NOMO-1 treated with dmso at 0.1 percent for 144 hours (cell line): ENCODE results near the gene TNN.

Experiments used
- DNase-seq: peaks from one replicate; lab custom pipeline; 2025; ENCODE audit not compliant: unreplicated experiment; lab: John Stamatoyannopoulos, UW

The TNN gene

DNA sequence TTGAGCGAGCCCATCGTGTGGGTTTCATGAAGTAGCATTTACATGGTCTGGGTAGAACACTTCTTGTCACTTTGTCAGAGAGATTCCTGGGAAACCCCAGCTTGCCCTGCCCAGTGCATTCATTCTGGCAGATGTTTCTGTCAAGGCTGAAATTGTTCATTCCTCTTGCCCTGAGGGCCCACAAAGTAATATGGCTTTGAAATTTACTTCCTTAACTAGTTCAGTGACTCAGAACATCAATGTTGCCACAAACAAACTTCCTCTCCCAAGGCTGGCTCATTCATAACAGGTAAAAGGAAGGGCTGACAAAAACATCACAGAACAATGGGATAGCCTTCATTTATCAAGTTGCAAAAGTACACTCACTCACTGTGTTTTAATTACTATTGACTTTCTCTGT, 129.9 kb downstream of the TNN start:
- DNase-seq, result peak; percentile 10
